HepG2 (cell line): ENCODE measurements around the gene CELSR3. TPM values are rescaled to one million over a fixed set of nuclear protein-coding genes. Genes with fewer than 3 reads are reported as not detected.
A peak's percentile ranks its signal among the peaks of the same experiment; 100 is the strongest.

Experiments
- ATAC-seq: fragments of 200-7000 bp; cut with Tn5 transposase; 3 replicates; pipeline ENCODE4 v1.9.1; 2020; ENCODE audit warnings: mild to moderate bottlenecking, moderate library complexity
- BruUV-seq: library from RNA; stranded (reverse); fragments of 400-500 nt; replicated peaks from 2 replicates; lab custom pipeline; 2021; lab: Mats Ljungman, UMichigan
- CTCF ChIA-PET: fragments of 300-600 bp; formaldehyde crosslinking; extraction: SDS; loops from one replicate; lab custom pipeline; 2021; ENCODE audit warnings: low total read pairs, inconsistent platforms, low intra/inter-chr PET ratio; lab: Yijun Ruan, JAX
- POLR2A ChIA-PET: fragments of 350-600 bp; sonication (Branson Sonifier 250); formaldehyde crosslinking; loops from one replicate; lab custom pipeline; 2020; ENCODE audit warnings: antibody characterized with exemption, inconsistent platforms; lab: Yijun Ruan, JAX
- DNase-seq: peaks from one replicate; pipeline ENCODE4 v3.0.0-alpha.2; 2015; ENCODE audit warnings: low spot score
- FAIRE-seq: peaks from 3 replicates; lab custom pipeline; 2011; peaks lifted over from hg19 to GRCh38; lab: Jason Lieb, UNC
- H2AFZ ChIP-seq: one replicate; pipeline ENCODE4 v1.6.1; 2011; ENCODE audit warnings: low read length, inconsistent platforms
- H3K27ac ChIP-seq: fragments of 300-600 bp; 3 replicates; pipeline ENCODE4 v1.8.0; 2011; ENCODE audit warnings: mixed run types, mild to moderate bottlenecking, mixed read lengths, low read length, inconsistent platforms; ENCODE audit not compliant: insufficient read depth; ENCODE audit errors: extremely low read length
- H3K27me3 ChIP-seq, 2 experiments: fragments of 200-600 bp in 1 of 2; 2 replicates in 1 of 2; 3 replicates in 1 of 2; pipeline versions ENCODE4 v1.6.0 to v1.8.0; 2011; ENCODE audit warnings: low read length in 2 of 2, mild to moderate bottlenecking in 2 of 2, moderate library complexity in 2 of 2, inconsistent platforms in 1 of 2; ENCODE audit not compliant: insufficient read depth in 2 of 2, control insufficient read depth in 1 of 2
- H3K36me3 ChIP-seq, 2 experiments: fragments of 200-600 bp in 1 of 2; replicated peaks in 1 of 2; 2 replicates in 1 of 2; 3 replicates in 1 of 2; pipeline versions ENCODE4 v1.5.1 to v1.8.0; 2011; ENCODE audit warnings: low read length in 2 of 2, inconsistent platforms in 1 of 2; ENCODE audit not compliant: insufficient read depth in 2 of 2, control insufficient read depth in 1 of 2
- H3K4me1 ChIP-seq: 2 replicates; pipeline ENCODE4 v1.5.1; 2012; ENCODE audit warnings: low read length, inconsistent platforms; ENCODE audit not compliant: insufficient read depth
- H3K4me2 ChIP-seq: 2 replicates; pipeline ENCODE4 v1.6.0; 2011; ENCODE audit warnings: low read depth, low read length, inconsistent platforms
- H3K4me3 ChIP-seq, 3 experiments: fragments of 200-600 bp in 1 of 3; sonication (generic), shearing (Covaris generic) in 1 of 3; replicated peaks in 1 of 3; 2 replicates each; pipeline ENCODE4 v1.5.1; 2011 to 2016; ENCODE audit warnings: low read length in 3 of 3, inconsistent platforms in 2 of 3, low read depth in 2 of 3, mild to moderate bottlenecking in 2 of 3, control low read depth in 1 of 3, mixed read lengths in 1 of 3; ENCODE audit not compliant: insufficient read depth in 1 of 3
- H3K79me2 ChIP-seq: one replicate; pipeline ENCODE4 v1.6.1; 2011; ENCODE audit warnings: low read length, inconsistent platforms; ENCODE audit not compliant: insufficient read depth
- H3K9ac ChIP-seq: 2 replicates; pipeline ENCODE4 v1.6.0; 2011; ENCODE audit warnings: mild to moderate bottlenecking, low read depth, low read length, inconsistent platforms; ENCODE audit not compliant: insufficient read depth
- H3K9me3 ChIP-seq: 2 replicates; pipeline ENCODE4 v1.5.1; 2012; ENCODE audit warnings: mild to moderate bottlenecking, low read length
- H4K20me1 ChIP-seq: 2 replicates; pipeline ENCODE4 v1.6.0; 2011; ENCODE audit warnings: inconsistent platforms, mild to moderate bottlenecking, low read length, moderate library complexity; ENCODE audit not compliant: insufficient read depth
- AHDC1 ChIP-seq: sonication (generic); formaldehyde crosslinking; IDR thresholded peaks from 2 replicates; pipeline ENCODE4 v1.5.1; 2020; ENCODE audit warnings: mild to moderate bottlenecking, missing genetic modification reagents, borderline replicate concordance
- ARNT2 ChIP-seq: sonication (generic); formaldehyde crosslinking; IDR thresholded peaks from 2 replicates; pipeline ENCODE4 v1.8.0; 2022; ENCODE audit warnings: mild to moderate bottlenecking, low read depth, missing genetic modification reagents, moderate library complexity
- CBX2 ChIP-seq, 2 experiments: fragments of 200-600 bp in 1 of 2; sonication (generic); formaldehyde crosslinking in 1 of 2; IDR thresholded peaks; 2 replicates each; pipeline versions ENCODE4 v1.7.0 to v1.8.1; 2018 to 2022; ENCODE audit warnings: low read depth in 2 of 2, low read length in 1 of 2, mild to moderate bottlenecking in 1 of 2, missing genetic modification reagents in 1 of 2
- PHF8 ChIP-seq: sonication (generic); formaldehyde crosslinking; IDR thresholded peaks from 2 replicates; pipeline ENCODE4 v1.5.0; 2020; ENCODE audit warnings: missing genetic modification reagents
- ZNF205 ChIP-seq: IDR thresholded peaks from 2 replicates; pipeline ENCODE4 v1.6.1; 2018; ENCODE audit warnings: missing biosample characterization, missing genetic modification reagents
- ZNF562 ChIP-seq: sonication (generic); formaldehyde crosslinking; IDR thresholded peaks from 2 replicates; pipeline ENCODE4 v1.8.0; 2022; ENCODE audit warnings: missing genetic modification reagents, borderline replicate concordance
- ZNF670 ChIP-seq: sonication (generic); formaldehyde crosslinking; IDR thresholded peaks from 2 replicates; pipeline ENCODE4 v1.8.0; 2022; ENCODE audit warnings: mild to moderate bottlenecking, missing genetic modification reagents, borderline replicate concordance
- ZNF878 ChIP-seq: sonication (generic); formaldehyde crosslinking; IDR thresholded peaks from 2 replicates; pipeline ENCODE4 v1.8.1; 2023; ENCODE audit warnings: mild to moderate bottlenecking, missing genetic modification reagents, moderate library complexity
- whole genome bisulfite sequencing: methylation state at CpG from one replicate; pipeline ENCODE4 v1.1.6; 2017; ENCODE audit warnings: low lambda C conversion rate; 5-methylcytosine and 5-hydroxymethylcytosine counted together
- in situ Hi-C: cut with HindIII; loops from 2 replicates; pipeline ENCODE4 v1.10.0; 2017; ENCODE audit warnings: low pct_unique_long_range_greater_than_20kb; ENCODE audit not compliant: extremely low pct_ligation_motif_present
- intact Hi-C: fragments of 100-400 bp; cut with micrococcal nuclease; formaldehyde crosslinking; loops from one replicate; pipeline ENCODE4 v1.10.0; 2022; ENCODE audit not compliant: unreplicated experiment
- polyA plus RNA-seq, 8 experiments: library from polyadenylated mRNA; depleted of rRNA in 3 of 8; stranded (reverse) in 7 of 8; unstranded in 1 of 8; fragments of >200 nt; fragmentation: Illumina TruSeq in 4 of 8; extraction: Trizol in 4 of 8; gene quantifications; 2 replicates each; pipeline versions ENCODE4 v1.2.1 to v1.2.3, GENCODE V29; 2011 to 2016; ENCODE audit warnings: low read depth in 4 of 8, missing spikeins in 1 of 8, mixed read lengths in 1 of 8; ENCODE audit not compliant: insufficient read depth in 1 of 8
- total RNA-seq, 5 experiments: library from RNA; depleted of rRNA; stranded (reverse); fragments of >200 nt; fragmentation: Illumina TruSeq; extraction: Trizol; gene quantifications; 2 replicates each; pipeline ENCODE4 v1.2.3, GENCODE V29; 2016; ENCODE audit warnings: low read depth in 1 of 5
- TF ChIP-seq, protein P1 (sequence below): sonication (generic); formaldehyde crosslinking; IDR thresholded peaks from 2 replicates; pipeline ENCODE4 v1.5.0; 2020; ENCODE audit warnings: missing genetic modification reagents, mild to moderate bottlenecking, borderline replicate concordance

Gene CELSR3
- total and polyA plus RNA-seq, 2 of the 13 experiments (the other 11 are each of a cell fraction or from before 2014, with no cell fraction given) = 5.4 to 6.7 TPM

DNA sequence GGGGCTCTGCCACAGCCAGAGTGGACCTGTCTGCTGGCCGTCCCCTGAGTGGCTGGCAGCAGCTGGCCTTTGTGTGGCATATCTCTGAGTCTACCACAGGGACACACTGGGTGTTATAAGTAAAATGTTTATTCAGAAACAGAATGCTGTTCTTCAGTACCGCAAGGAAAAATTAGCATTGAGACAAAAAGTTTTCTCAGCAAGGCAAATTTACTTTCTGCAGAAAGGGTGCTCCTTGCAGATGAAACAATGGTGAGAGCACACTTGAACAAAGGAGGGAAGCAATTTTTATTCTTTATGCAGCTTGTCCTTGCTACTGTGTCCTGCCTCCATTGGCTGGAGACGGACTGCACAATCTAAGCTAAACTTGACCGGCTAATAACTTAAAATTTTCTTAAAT is 45.1 kb downstream of the CELSR3 start:
- no peaks in the 10 kb centered on the region for H3K79me2 ChIP-seq
- no peaks in the 10 kb centered on the region for H3K27me3 ChIP-seq
- CTCF ChIA-PET = no interaction called here
- ATAC-seq = no peak
- H3K4me3 ChIP-seq = no peak overlapping the region
- no peak for DNase-seq
- no peak overlapping the region for H3K9ac ChIP-seq
- in situ Hi-C loops = no loop called here
- WGBS = 97% methylated on average over 4 of the region's 4 CpGs
- BruUV-seq = no TSS peak
- FAIRE-seq = no peak
- intact Hi-C loops = no loop called here
- no peaks in the 10 kb centered on the region for H4K20me1 ChIP-seq
- peak overlapping the region; percentile 97 for H3K27ac ChIP-seq
- H3K9me3 ChIP-seq = peaks cover 11% of the 10 kb centered on the region
- POLR2A ChIA-PET = interaction anchor here (1.0 to 1.5 kb wide), 3 partner anchors 8 to 59 kb away, joined by 3 to 27 read pairs (median 4); partner anchors contain the start of genes SLC26A6 and UQCRC1
- no peak overlapping the region; the same call in 1 of the 2 replicates for H3K4me2 ChIP-seq
- TF ChIP-seq AHDC1 (CRISPR knock-in tag) = 0 out of 2 replicates have a peak, but pooled peaks have one; percentile 9
- no peak for TF ChIP-seq CBX2 (IDR thresholded peaks at IDR 0.05; ENCODE audit: low read depth, low read length)
- no peak for TF ChIP-seq CBX2 (CRISPR knock-in tag; IDR thresholded peaks at IDR 0.05; ENCODE audit: low read depth)
- TF ChIP-seq ZNF562 (CRISPR knock-in tag) = peak; percentile 99
- TF ChIP-seq ZNF205 (CRISPR knock-in tag) = no peak
- TF ChIP-seq, protein P1, sequence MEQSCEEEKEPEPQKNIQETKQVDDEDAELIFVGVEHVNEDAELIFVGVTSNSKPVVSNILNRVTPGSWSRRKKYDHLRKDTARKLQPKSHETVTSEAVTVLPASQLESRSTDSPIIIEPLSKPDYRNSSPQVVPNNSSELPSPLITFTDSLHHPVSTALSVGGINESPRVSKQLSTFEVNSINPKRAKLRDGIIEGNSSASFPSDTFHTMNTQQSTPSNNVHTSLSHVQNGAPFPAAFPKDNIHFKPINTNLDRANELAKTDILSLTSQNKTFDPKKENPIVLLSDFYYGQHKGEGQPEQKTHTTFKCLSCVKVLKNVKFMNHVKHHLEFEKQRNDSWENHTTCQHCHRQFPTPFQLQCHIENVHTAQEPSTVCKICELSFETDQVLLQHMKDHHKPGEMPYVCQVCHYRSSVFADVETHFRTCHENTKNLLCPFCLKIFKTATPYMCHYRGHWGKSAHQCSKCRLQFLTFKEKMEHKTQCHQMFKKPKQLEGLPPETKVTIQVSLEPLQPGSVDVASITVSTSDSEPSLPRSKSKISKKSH (CRISPR knock-in tag) = 0 out of 2 replicates have a peak, but pooled peaks have one; percentile 44
- 0 out of 2 replicates have a peak, but pooled peaks have one; percentile 2 for TF ChIP-seq PHF8
- TF ChIP-seq ZNF878 (CRISPR knock-in tag) = no peak
- peak; percentile 70; the same call in 1 of the 2 replicates for TF ChIP-seq ZNF670 (CRISPR knock-in tag)
- peak; percentile 7; the same call in 1 of the 2 replicates for TF ChIP-seq ARNT2
- no peak overlapping the region for H2AFZ ChIP-seq
- H3K36me3 ChIP-seq = no peaks in the 10 kb centered on the region
- H3K4me1 ChIP-seq = peaks cover 85% of the 10 kb centered on the region
